ENCODE data around the gene CCL7.
"Not testable (repeated sequence)": the region's sequence is repeated elsewhere in the genome, so short reads cannot be mapped to it uniquely, and the experiment has no call there.

CCL7 gene

DNA sequence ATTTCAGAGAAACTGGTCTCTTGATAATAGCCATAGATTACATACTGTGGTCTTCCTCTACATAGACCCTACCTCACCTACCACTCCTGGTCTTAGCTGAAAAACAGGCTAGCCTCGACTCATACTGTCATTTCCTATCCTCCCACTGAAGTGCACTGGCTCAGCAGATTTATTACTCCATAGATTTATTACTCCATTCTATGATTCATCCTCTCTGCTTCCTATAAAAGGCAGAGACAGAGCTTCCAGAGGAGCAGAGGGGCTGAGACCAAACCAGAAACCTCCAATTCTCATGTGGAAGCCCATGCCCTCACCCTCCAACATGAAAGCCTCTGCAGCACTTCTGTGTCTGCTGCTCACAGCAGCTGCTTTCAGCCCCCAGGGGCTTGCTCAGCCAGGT lies at the start of gene CCL7:
Gene CCL7 (plus strand): TSS at position 253 of the 400 bp plus-strand sequence. CDS start 70 bp downstream, at position 323.
- DNase-seq (ENCODE audit: low spot score), result no peak

DNA sequence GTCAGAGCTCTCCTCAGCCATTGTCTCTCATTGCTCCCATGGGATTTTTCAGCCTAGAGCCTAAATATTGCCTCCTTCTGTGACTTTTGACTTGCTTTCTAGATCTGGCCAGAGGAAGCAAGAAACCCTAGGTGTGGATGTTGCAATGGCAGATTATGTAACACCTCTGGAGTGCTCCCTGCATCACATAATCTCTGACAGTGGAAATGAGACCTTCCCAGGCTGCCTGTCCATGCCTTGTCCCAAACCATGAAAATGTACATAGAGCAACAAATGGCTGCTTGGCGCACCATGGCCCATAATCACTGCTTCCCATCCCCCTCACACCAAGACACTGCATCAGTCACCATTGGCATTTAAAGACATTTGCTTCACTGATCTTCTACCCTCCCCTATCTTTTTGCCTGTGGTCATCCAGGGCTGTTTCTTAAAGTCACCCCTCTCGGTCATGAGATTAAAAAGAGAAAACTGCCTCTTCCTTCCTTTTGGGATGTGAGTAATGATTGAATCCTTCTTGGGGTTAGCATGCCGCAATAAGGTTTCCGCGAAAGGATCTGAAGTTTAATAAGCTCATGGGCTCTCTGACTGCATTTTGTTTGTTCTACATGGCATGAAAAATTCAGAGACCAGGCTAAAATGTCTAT lies 49.1 kb upstream of the CCL7 start:
- DNase-seq (ENCODE audit: low spot score), result no peak

DNA sequence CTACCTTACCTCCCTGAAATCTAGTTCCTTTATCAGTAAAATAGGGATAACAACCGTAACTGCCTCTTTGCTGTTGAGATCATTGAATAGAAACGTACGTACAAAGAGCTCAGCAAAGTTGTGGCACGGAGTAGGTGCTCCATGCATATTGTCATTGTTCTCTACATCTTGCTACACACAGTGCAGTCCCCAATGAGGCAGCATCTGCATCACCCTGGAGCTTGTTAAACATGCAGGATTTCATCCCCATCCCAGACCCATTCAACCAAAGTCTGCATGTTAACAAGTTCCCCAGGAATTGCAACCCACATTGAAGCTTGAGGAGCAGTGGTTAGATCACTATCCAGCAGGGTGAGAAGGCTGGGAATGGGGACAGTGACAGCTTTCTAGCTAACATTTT lies 48.6 kb upstream of the CCL7 start:
- no peak for DNase-seq (ENCODE audit: low spot score)

DNA sequence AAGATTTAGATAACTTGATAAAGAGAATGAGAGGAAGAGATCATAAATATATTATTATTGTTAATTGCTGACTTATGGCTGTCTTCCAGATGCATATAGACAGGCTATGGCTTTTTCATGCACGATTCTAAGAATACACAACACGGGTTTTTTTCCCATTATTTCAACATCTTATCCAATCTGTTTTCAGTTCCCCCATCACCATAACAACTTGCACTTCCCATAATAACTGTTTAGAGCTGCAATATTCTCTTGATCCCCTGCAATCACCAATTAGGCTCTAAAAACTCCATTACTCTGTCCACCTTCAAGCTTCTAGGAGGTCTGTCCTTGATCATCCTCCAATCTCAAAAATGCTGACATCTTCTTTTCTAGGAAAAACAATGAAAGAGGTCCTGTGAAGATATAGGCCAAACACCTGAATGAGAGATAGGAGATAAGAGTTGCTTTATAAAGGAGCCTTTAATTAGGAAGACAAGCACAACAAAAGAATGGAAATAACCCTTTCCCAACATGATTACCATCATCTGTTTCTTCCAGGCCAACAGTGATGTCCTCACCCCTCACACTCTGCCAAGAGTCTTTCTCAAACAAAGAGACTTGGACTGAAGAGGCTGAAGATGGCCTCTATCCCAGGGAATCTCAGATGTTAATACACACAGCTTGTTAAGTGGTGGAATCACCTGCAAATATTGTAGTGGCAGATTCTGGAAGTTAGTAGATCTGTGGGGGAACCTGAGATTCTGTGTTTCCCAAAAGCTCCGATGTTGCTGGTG lies 47.1 kb upstream of the CCL7 start:
- DNase-seq (ENCODE audit: low spot score), result no peak

DNA sequence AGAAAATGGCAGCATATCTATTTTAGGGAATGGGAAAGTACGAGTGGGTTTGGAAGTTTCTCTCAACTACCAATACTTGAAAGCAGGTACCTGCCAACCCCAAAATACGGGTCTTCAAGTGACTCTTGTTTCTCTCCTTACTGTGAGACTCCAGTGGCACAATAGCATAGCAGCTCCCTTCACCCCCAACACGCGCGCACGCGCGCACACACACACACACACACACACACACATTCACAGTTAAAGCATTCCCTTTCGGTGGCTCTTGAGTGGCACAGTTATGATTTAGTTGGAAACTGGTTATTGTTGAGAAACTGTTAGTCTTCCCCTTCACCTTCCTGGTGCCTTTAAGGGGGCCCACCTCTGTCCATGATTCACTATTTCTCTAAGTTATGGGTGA lies 45.0 kb upstream of the CCL7 start:
- DNase-seq (ENCODE audit: low spot score), result no peak

DNA sequence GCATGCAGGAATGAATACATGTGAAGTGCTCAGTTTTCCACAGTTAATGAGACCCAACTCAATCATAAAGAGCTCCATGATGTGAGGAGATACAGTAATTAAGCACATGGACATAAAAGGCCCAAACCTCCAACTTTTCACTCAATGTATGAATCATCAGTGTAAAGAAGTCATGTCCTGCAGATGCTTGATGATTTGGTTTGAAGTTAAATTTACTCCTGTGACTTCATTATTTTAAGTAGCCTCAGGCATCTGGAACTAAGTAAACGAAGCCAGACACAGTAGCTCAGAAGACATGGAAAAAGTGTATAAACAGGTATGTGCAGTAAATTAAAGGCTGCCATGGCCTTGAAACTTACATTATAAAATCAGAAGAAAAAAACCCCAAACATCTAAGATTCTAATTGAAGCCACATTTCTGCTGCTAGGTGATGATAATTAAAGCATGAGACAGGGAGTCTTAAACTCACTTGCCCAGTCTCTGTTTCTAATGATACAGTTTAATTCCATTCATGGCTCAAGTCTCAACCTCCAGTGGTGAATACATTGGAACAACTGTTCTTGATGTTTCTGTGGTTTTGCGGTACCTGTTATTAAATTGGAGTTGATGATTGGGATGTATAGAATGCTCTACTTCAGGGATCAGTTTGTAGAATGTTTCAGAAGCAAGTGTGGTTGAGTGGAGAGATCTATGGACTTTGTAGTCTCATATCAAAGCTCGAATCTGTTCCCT lies 43.8 kb upstream of the CCL7 start:
- DNase-seq (ENCODE audit: low spot score), result no peak

DNA sequence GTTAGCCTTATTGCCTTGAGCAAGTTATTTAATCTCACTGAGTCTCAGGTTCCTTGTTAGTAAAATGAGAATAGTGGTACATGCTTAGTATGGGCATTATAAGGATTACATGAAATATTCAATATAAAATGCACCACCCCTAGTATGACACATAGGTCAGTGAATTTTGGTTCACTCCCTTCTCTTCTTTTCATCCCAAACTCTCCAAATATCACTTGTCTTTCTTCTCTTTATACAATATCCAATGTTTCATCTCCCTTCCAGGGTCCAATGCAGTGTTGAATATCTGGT lies 43.3 kb upstream of the CCL7 start:
- DNase-seq (ENCODE audit: low spot score), result no peak

DNA sequence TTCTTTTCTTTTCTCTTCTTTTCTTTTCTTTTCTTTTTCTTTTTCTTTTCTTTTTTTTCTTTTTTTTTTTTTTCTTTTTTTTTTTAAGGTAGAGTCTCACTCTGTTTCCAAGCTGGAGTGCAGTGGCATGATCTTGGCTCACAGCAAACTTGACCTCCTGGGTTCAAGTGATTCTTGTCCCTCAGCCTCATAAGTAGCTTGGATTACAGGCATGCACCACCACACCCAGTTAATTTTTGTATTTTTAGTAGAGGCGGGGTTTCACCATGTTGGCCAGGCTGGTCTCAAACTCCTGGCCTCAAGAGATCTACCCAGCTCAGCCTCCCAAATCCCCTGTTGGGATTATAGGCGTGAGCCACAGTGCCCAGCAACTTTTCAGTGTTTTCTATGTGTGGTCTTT lies 42.7 kb upstream of the CCL7 start:
- not testable (repeated sequence) for DNase-seq (ENCODE audit: low spot score)

DNA sequence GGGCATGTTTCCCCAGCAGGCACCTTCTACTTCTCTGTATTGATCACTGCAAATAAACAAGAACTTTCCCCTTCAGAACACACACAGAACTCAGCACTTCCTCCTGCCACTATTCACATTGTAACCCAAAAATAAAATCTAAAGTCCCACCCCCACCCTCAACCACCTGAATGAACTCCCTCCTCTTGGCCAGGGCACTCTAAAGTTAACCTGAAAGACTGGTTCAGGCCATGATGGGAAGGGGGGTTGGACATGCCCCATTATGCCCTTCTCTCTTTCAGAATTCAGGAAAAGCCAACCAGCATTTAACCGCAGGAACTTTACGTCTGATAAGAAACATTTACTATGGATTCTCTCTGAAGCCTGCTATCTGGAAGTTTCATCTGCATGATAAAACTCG lies 42.3 kb upstream of the CCL7 start:
- DNase-seq (ENCODE audit: low spot score), result no peak

DNA sequence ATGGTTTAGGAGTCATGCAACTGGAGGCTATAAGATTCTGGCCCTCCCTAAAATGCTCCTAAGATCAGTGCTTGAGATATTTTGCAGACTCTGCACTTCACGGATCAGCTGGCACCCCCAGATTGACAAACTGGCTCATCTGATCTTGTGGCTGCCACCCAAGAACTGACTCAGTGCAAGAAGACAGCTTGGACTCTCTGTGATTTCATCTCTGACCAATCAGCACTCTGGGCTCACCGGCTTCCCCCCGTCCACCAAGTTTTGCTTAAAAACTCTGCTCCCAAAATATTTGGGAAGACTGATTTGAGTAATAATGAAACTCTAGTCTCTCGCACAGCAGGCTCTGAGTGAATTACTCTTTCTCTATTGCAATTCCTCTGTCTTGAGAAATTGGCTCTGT lies 41.2 kb upstream of the CCL7 start:
- DNase-seq (ENCODE audit: low spot score), result no peak

DNA sequence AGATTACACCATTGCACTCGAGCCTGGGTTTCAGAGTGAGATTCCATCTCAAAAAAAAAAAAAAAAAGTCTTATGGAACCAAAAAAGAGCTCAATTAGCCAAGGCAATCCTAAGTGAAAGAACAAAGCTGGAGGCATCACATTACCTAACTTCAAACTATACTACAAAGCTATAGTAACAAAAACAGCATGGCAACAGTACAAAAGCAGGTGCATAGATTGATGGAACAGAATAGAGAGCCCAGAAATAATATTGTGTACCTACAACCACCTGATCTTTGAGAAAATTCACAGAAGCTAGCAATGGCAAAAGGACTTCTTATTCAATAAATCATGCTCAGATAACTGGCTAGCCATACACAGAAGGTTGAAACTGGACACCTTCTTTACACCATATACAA lies 39.7 kb upstream of the CCL7 start:
- no peak for DNase-seq (ENCODE audit: low spot score)

DNA sequence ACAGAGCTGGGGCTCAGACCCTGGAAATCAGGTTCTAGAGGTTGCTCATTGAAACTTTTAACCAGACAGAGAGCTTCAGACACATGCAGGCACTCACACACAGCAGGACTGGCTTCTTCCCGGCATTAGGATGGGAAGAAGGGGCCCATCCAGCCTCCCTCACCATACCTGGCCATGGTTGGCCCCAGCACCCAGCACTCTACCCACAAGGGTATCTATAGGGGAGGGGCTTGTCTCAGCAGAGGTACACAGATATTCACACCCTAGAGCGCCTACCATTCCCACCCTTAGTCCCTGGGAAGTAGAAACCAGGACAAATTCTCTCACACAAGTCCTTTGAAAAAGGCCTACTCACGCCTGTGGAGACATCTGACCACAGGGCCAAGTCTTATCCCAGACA lies 35.4 kb upstream of the CCL7 start:
- DNase-seq (ENCODE audit: low spot score), result no peak

DNA sequence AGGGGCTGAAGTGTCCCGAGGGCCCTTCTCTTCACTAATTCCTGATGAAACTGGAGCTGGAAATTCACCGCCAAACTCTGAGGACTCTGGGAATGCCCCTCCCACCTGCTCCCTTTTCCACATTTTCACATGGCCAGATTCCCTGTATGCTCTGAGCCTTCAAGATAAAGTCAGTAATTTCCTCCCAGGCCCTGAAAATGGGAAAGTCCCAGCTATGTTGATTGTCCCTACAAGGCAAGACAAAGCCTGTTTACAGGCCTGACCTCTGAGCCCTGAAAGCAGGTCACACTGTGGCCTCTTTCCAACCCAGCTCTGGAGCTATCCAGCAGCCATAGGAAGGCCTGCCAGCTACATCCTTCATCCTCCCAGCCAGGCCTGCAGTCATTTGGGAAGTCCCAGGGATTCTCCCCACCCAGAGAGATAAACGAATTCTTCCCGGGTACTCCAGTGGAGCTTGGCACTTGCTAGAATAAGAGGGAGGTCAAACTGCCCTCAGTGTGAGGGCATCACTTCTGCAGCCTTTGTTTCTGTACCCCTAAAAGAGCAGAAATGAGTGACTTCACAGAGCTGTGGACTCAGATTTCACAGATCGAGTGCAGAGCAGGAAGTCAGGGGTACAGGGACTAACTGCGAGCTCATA lies 34.5 kb upstream of the CCL7 start:
- no peak for DNase-seq (ENCODE audit: low spot score)

DNA sequence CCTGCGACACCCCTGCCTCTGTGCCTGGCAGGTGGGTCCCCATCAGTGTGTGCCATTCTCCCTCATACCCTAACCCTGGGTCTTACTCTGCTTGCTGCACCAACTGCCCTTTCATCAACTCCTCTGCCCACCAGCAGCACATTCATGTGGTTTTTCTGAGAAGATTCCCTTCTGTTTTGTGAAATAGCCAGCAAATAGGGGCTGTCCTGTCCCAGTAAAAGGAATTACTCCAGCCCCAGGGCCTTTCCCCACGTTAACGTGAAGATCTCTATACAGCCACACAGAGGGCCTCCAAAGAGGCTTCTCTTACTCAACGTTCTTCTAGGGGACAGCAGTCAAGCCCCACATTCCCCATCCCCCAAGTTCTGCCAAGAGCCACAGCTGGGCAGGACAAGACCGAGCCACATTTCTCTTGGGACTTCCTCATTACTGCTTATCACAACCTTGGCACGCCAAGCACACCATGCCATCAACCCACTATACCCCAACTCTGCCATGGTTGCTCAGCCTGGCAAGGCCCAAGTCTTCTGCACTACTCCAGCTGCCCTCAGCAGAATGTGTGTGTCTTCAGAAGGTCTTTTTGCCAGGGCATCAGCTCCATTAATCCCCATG lies 33.6 kb upstream of the CCL7 start:
- DNase-seq (ENCODE audit: low spot score), result no peak

DNA sequence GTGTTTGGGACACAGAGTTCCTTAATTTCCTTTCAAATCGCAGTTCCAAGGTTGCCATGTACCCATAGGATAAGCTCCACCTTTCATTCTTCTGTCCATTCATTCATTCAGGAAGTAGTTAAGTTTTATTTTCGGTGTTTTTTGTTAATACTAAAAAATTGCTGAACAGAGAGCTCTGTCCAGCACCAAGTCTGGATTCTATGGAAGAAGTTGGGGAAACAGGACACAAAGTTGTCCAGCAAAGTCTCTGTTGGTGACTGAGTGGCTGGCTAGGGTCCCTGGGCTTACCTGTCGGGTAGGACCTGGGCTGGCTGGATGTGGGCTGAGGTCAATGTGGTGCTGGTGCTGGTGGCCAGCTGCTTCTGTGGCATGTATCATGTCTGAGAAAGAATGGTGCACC lies 32.6 kb upstream of the CCL7 start:
- no peak for DNase-seq (ENCODE audit: low spot score)

DNA sequence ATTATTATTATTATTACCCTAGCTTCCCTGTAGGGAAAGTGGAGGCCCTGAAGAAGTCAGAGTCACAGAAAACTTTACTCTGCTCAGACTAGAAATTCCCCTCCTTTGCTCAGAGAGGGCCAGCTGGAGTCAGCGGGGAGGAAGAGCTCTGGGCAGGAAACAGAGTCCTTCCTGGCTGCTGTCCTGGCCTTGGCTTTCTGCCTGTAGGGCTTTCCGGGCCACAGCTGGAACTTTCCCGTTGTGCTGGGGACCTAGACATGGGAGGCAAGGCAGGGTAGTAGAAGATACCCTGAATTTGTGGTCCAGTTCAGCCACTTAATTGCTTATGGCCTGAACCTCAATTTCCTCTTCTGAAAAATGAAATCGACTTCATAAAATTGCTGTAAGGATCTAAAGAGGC lies 29.0 kb upstream of the CCL7 start:
- DNase-seq (ENCODE audit: low spot score), result peak; percentile 42

DNA sequence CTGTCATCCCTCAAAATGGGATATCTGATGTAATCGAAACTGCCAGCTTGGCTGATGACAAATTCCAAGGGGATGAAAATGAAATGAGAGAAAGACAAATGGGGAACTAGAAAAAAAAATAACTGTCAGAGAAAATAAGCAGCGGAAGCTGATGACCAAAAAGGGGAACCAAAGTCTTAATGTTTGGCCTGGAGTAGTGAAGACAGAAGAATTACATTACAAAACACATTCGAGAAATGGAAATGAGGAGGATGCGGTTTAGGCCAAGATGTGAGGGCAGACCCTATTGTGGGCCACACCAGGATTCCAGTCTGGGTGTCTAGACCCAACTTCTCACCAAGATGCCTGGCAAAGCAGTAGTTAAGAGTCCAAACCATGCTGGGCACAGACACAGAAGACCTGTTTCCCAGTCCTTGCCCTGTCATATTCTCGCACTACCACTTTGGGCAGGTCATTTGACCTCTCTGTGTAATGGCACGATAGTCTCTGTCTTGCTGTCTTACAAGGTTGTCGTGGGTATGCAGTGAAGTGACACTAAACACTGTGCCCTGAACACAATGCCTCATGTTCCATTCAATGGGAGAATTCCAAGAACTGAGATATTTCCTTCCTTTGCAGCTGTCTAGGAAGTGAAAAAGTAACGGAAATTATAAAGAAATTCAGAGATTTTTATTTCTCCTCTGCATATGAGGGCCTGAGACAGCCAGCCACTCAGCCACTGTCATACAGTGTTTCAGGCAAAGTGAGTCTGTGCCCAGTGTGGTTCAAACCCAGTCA lies 27.2 kb upstream of the CCL7 start:
- DNase-seq (ENCODE audit: low spot score), result peak; percentile 60

DNA sequence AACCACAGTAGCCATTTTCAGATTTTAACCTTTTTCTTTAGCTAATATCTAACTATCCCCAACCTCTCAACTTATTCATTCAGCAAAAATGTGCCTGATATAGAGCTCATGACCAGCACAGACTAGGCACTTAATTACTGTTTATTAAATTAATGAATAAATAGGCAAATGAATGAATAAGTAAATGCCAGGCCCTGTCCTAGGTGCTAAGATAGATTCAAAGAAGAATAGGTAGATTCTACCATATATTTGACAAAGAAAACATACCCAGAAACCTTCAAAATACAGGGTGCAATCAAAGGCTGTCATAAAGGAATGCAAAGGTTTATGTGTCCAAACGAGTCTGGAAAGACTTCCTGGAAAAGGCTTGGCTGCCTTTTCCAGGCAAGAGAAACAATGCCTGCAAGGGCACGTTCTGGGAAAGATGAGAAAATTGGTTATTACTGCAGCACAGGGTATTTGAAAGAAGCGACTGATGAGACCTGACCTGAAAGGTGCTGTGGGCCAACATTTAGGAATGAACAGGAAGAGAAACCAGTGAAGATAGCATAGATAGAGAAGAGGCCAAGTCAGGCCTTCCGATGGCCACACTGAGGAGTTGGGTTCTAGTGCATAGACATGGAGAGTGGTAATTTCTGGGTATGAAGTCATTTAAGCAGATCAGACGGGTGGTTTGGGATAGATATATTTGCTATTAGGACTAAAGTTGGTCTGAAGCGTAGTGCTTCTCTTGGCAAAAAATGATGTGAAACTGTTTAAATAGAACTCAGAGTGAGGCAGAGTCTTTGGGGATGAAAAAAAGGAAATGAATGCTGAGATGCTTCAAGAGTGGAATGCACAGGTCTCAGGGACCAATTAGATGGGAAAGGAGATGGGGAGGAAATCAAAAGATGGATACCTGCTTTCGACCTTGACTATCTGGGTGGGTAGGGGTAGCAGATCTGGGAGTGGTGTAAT lies 26.4 kb upstream of the CCL7 start:
- DNase-seq (ENCODE audit: low spot score), result no peak

DNA sequence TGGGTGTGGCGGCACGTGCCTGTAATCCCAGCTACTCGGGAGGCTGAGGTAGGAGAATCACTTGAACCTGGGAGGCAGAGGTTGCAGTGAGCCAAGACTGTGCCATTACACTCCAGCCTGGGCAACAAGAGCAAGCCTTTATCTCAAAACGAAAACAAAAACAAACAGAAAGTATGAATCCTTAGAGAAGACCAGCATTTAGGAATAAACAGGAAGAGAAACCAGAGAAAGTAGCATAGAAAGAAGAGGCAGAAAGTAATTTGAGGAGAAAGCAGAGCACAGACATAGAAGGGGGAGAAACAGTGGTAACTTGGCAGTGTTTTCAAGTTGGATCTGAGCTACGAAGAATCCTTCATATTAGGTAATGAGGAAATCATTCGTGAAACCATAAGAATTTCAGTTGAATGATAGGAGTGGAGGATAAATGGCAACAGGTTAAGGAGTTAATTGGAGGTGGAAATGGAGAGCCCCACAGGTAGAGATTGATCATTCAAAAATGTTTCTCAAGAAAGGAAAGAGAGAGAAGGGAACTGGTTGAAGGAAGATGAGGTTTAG lies 24.6 kb upstream of the CCL7 start:
- DNase-seq (ENCODE audit: low spot score), result no peak

DNA sequence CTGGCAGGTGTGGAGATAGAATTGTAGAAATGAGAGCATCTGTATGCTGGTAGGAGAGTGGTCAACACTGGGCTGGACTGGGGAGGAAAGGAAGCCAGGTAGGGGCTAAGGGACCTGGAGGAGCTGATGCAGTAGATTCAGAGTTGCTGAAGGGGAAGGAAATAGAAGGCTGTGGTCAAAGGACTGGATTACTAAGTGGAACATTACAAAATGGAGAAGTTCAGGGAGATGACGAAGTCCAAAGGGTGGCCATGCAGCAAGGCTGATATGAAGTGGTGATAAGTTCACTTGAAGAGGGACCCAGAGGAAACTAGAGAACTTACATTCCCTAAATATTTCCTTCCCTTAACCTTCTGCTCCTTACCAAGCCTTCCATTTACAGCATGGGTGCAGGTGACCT lies 23.6 kb upstream of the CCL7 start:
- no peak for DNase-seq (ENCODE audit: low spot score)

Measured in kidney capillary endothelial cell (primary cell).